SU-DHL-6 (cell line): ENCODE data around the gene SSTR5.

Experiments
- EZH2phosphoT487 ChIP-seq: fragments of 200-600 bp; sonication (generic), shearing (Covaris generic); conservative IDR thresholded peaks from 2 replicates; pipeline ENCODE4 v1.6.1; 2018; ENCODE audit warnings: mild to moderate bottlenecking, antibody characterized with exemption, low read length, moderate library complexity, mixed read lengths
- TF ChIP-seq, protein P1 (sequence below): fragments of 200-600 bp; sonication (generic); IDR thresholded peaks from one replicate; pipeline ENCODE4 v1.5.1; 2017; ENCODE audit warnings: antibody characterized with exemption, mild to moderate bottlenecking, low read length, moderate library complexity; ENCODE audit not compliant: insufficient read depth, poor library complexity, severe bottlenecking

DNA sequence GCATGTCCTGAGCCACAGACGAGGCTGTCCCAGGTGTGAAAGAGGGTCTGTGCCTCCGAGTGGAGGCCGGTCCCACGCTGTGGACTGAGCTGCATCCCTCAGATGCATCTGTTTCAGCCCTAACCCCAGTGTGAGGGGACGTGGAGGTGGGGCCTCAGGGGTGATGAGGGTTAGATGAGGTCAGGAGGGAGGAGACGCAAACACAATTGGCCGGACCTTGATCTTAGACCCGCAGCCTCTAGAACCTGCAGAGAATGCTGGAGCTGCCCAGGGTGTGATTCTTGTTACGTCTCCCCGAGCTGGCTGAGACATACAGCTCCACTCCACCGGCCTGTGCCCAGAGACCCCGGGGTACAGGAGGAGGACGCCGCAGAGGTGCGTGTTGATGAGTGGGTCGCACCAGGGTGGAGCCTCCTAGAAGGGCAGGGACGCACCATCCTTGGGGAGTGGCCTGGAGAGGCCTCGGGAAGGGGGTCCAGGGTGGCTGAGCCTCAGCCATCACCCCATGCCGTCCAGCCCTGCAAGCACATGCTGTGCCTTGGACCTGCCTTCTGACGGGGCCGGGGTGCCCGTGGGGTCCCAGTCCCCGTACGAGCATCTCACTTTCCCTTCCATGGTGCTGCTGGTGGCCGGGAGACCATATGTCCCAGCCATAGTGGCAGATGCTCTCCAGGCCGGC is 40.1 kb downstream of the SSTR5 start:
- TF ChIP-seq, protein P1, sequence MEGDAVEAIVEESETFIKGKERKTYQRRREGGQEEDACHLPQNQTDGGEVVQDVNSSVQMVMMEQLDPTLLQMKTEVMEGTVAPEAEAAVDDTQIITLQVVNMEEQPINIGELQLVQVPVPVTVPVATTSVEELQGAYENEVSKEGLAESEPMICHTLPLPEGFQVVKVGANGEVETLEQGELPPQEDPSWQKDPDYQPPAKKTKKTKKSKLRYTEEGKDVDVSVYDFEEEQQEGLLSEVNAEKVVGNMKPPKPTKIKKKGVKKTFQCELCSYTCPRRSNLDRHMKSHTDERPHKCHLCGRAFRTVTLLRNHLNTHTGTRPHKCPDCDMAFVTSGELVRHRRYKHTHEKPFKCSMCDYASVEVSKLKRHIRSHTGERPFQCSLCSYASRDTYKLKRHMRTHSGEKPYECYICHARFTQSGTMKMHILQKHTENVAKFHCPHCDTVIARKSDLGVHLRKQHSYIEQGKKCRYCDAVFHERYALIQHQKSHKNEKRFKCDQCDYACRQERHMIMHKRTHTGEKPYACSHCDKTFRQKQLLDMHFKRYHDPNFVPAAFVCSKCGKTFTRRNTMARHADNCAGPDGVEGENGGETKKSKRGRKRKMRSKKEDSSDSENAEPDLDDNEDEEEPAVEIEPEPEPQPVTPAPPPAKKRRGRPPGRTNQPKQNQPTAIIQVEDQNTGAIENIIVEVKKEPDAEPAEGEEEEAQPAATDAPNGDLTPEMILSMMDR: no peak
- TF ChIP-seq EZH2phosphoT487: no peak
